Occipital lobe (tissue), 2 donors: ENCODE measurements around the gene CDC25A. TPM values are rescaled to one million over a fixed set of nuclear protein-coding genes. Genes with fewer than 3 reads are reported as not detected.
"Not testable (repeated sequence)": the region's sequence is repeated elsewhere in the genome, so short reads cannot be mapped to it uniquely, and the experiment has no call there.

Source experiments
- DNase-seq: peaks from one replicate; lab custom pipeline; 2025; lab: John Stamatoyannopoulos, UW
- total RNA-seq: library from RNA; depleted of rRNA; stranded (reverse); fragments of >200 nt; gene quantifications from one replicate; pipeline ENCODE4 v1.2.3, GENCODE V29; 2014

Gene CDC25A
- total RNA-seq, 1 donor from 2014 or later: 3.7 TPM

DNA sequence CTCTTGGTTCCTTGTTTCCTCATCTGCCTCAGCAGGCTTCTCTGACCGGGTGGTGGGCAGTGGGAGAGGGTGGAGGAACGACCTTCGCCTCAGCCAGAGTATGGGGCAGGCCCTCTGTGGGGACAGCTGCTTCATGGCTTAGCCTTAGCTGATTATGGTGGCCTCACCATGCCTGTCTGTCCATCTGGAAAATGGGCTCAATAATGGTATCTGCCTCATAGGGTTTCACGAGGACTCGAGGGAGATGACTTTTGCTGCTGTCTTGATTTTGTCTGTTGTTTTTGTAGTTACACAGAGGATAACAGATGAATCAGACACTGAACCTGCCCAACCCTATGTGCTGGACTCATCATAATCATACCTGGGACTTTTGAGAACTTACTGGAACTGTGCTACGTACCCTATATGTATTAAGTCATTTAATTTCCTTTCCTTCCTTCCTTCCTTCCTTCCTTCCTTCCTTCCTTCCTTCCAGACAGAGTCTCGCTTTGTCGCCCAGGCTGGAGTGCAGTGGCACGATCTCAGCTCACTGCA lies 46.5 kb downstream of the CDC25A start:
- DNase-seq: no peak

GRCh38 chr3:48140936-48141603 lies 47.1 kb downstream of the CDC25A start:
- DNase-seq: no peak

DNA sequence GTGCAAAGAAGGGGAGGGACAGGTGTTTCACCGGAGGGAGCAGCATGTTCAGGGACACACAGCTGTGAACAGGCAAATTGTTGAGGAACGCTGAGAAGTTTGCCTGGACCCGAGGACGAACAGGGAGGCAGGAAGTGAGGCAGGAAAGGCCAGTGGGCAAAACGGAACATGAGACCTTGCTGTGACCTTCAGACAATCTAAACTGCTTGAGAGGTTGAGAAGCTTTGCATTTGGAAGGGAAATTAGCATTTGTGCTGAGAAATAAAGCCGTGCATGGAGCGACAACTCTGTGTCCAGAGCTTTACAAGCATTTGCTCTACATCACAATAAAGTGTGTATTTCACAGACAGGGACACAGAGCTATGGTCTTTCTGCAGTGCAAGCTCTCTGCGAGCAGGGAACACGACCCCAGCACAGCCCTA lies 47.9 kb downstream of the CDC25A start:
- DNase-seq: no peak

DNA sequence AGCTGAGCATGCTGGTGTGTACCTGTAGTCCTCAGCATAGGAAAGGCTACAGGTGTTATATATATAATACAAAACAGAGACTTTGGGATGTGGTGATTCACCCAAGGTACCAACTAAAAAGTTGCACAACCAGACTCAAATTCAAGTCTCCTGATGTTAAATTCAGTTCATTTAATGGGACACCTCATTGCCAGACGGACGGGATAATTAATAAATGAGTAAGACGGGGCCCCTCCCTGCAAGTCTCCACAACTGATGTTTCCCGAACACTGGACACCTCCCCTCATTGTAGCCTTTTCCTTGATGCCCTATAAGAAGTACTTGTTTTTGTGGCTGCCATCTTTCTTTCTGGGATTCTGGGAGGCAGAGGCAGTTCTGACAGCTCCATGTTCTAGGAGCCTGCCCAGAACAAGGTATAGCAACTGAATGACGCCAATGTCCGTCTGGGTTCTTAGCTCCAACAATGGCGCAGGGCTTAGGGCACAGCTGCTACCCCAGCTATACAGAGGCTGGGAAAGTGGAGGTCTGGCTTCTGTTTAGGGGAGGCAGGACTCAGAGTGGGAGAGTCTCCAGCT lies 50.7 kb downstream of the CDC25A start:
- DNase-seq: no peak

DNA sequence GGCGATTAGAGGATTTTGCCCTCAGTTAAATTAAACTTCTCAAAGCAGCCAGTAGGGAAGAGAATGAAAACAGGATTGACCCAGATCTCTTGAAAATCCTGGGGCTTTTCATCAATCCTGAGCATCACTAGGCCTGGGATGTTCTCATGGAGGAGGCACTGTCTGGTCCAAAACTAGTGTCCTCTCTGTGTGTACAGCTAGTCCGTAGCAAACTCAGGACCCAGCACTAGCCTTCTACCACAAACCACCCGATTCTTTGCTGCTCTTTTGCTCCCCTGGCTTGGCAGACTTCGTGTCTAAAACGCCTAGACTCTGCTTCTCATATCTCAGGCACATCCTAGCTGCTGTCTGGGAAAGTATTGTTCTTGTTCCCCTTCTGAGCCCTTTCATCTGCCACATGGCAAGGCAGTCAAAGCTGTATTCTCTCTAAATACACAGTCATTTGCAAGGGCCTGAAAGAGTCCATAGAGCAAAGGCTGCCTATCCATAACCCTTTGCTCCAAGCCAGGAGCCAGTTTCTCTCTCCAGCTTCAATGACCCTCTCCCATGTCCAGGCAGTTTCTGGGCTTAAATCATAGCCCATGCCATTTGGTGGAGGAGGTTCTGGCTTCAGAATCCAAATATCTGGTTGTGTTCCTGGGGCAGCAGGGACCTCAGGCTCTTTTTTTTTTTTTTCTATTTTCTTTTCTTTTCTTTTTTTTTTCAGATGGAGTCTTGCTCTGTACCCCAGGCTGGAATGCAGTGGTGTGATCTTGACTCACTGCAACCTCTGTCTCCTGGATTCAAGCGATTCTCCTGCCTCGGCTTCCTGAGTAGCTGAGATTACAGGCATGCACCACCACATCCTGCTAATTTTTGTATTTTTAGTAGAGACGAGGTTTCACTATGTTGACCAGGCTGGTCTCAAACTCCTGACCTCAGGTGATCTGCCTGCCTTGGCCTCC lies 52.4 kb downstream of the CDC25A start:
- no peak for DNase-seq

DNA sequence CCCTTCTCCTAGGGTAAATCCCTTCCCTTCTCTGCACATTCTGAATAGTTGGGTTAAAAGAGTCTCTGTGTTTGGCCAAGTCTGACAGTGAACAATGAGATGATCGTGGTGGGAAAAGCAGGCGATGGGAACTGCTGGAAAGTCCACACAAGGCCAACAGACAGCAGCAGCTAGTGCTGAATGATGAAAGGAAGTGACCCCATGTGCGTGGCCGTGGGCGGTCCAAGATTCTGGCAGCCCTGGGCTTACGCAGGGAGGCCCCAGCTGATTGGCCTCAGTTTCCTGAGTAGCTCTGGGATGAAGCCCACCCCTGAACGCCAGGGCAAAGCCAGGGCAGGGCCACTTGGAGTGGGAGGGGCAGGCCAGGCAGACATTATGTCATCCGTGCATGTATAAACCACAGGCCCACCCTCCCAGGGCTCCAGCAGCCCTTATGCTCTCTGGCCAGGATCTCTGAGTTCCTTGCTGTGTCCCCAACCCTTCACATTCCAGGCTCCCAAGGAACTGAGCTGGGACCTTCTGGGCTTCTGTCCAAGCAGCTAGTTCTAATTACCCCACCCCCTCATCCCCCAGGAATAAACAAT lies 57.8 kb downstream of the CDC25A start:
- DNase-seq: no peak

GRCh38 chr3:48129921-48130320 lies 58.3 kb downstream of the CDC25A start:
- no peak for DNase-seq

GRCh38 chr3:48128774-48129173 lies 59.4 kb downstream of the CDC25A start:
- no peak for DNase-seq

DNA sequence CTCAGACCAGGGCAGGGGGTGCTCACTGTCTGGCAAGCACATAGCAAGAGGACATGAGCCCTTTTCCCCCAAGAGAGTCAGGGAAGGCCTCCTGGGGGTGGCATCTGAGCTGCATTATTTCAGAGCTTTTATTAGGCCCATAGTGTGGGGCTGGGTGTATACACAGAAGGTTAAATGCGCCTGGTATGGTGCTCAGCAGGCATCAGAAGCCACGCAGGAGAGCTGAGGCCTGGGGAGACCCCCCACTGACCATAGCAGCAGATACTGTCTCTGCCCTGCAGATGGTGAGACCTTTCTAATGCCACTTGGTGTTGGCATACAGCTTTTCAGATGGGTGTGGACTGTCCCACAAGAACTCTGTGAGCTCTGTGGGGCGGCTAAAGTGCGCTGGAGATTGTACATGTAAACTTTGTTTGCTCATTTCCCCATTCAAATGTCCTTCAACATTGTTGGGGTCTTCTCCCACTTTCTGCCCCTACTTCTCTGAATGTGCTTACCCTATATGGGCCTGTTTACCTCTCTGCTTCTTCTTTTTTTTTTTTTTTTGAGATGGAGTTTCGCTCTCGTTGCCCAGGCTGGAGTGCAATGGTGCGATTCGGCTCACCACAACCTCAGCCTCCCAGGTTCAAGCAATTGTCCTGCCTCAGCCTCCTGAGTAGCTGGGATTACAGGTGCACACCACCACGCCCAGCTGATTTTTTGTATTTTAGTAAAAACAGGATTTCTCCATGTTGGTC lies 62.2 kb downstream of the CDC25A start:
- no peak for DNase-seq

DNA sequence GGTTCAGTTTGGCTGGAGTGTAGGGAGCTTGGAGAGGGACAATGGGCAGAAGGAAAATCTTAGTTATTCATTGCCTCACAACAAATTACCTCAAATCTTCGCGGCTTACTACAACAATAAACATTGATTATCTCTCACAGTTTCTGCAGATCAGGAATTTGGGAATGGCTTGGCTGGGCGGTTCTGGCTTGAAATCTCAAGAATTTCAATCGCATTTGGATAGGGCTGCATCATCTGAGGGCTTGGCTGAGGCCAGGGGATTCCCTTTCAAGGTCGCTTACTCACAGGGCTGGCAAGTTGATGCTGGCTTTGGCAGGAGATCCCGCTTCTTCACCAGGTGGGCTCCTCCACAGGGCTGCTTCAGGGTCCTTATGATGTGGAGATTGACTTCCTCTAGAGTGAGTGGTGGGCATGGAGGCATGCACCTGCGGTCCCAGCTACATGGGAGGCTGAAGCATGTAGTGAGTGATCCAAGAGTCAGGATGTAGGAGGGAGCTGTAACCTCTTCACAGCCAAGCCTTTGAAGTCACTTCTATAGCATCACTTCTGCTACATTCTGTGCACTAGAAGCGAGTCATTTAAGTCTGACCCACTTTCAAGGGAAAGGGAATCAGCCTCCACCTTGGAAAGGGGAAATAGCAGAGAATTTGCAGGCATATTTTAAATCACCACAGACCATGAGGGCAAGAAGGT lies 63.1 kb downstream of the CDC25A start:
- no peak for DNase-seq

DNA sequence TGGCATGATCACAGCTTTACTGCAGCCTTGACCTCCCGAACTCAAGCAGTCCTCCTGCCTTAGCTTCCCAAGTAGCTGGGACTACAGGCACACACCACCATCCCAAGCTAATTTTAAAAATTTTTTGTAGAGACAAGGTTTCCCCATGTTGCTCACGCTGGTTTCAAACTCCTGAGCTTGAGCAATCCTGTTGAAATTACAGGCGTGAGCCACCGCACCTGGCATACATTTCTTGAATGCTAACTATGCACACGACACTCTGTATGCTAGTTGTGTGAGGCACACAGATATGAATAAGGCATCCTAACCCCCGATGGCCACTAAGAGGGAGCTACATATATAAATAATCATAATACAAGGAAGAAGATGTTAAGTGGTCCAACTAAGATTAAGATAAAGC lies 64.9 kb downstream of the CDC25A start:
- DNase-seq: no peak

GRCh38 chr3:48122504-48122903 lies 65.7 kb downstream of the CDC25A start:
- DNase-seq: no peak

GRCh38 chr3:48120223-48120622 lies 68.0 kb downstream of the CDC25A start:
- DNase-seq: no peak

- DNase-seq: no peak
Measured at GRCh38 chr3:48119505-48120193, 68.6 kb downstream of the CDC25A start.

GRCh38 chr3:48118928-48119327 lies 69.3 kb downstream of the CDC25A start:
- DNase-seq: no peak

DNA sequence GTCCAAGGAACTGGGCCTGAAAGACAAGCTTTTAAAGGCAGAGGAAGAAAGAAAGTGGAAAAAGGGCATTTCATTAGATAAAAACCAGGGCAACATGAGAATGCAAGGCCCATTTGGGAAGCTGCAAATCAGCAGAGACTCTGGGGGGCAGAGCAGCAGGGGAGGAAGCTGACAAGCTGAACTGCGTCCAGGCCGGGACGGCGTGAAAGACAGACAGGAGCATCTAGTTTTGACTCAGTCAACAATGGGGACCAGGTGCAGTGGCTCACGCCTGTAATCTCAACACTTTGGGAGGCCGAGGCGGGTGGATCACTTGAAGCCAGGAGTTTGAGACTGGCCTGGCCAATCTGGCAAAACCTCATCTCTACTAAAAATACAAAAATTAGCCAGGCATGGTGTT lies 69.9 kb downstream of the CDC25A start:
- no peak for DNase-seq

DNA sequence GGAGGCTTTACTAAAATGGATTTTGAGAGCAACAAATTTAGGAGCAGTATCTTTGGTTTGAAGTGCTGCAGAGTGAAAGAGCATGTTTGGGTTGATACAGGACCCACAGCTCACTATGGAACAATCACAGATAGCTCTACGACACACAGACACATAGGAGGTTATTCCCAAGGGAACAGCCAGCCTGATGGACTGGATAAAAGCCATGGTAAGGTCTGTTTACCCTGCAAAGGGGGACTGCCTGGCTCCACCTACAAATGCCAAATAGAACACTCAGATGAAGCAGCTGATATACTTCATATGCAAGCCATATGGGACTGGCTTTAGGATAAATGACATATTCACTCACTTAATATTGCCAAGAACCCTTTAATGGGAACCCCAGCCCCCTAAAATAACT lies 75.4 kb downstream of the CDC25A start:
- no peak for DNase-seq

DNA sequence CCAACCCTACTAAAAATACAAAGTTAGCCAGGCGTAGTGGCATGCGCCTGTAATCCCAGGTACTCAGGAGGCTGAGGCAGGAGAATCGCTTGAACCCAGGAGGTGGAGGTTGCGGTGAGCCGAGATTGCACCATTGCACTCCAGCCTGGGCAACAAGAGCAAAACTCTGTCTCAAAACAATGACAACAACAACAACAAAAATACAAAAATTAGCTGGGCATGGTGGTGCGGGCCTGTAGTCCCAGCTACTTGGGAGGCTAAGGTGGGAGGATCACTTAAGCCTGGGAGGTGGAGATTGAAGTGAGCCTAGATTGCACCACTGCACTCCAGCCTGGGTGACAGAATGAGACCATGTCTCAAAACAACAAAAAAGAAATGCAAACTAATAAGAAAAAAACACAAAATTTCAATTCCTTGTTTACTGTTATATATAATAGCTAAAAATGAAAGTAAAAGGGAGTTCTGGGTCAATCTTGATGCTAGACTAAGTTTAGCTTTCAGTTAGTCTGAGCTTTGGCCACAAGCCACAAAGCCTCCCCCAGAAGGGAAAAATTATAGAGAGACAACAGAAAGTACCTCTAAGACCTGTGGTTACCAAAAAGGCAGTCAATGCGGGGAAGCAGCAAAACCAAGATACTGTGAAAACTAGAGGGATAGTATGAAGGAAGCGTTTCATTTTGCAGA lies 76.0 kb downstream of the CDC25A start:
- DNase-seq: not testable (repeated sequence)

DNA sequence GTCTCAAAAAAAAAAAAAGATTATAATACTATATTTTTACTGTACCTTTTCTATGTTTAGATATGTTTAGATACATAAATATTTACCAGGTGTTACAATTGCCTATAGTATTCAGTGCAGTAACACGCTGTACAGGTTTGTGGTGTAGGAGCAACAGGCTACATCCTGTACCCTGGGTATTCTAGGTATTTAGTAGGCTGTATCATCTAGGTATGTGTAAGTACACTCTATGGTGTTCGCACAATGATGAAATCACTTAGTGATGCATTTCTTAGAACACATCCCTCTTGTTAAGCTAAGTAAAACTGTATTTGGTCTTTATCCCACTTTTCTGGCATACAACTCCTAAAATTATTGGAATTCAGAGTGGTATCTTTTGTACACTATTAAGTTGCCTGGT lies 77.8 kb downstream of the CDC25A start:
- DNase-seq: no peak
